ENCODE measurements around the gene BPIFB2.

Gene BPIFB2

GRCh38 chr20:33072362-33072761 lies 64.9 kb downstream of the BPIFB2 start:
- no peak for DNase-seq (ENCODE audit: low read depth)
- no peak overlapping the region for H3K4me3 ChIP-seq (replicated peaks; ENCODE audit: low read depth, low read length)
- TF ChIP-seq CTCF (IDR thresholded peaks at IDR 0.05; ENCODE audit: low read length, missing control alignments): no peak

GRCh38 chr20:33072813-33073212 lies 65.3 kb downstream of the BPIFB2 start:
- no peak for TF ChIP-seq CTCF (IDR thresholded peaks at IDR 0.05; ENCODE audit: low read length, missing control alignments)
- H3K4me3 ChIP-seq (replicated peaks; ENCODE audit: low read depth, low read length): no peak overlapping the region
- no peak for DNase-seq (ENCODE audit: low read depth)

Data from fibroblast of pulmonary artery (primary cell).